Activated naive CD8-positive, alpha-beta T cell treated with anti-CD3 and anti-CD28 coated beads, Interleukin-2, amount 10 ng/mL, durations not matched to agents 7 days and 5 days (primary cell): ENCODE measurements around the gene GM2A. TPM values are rescaled to one million over a fixed set of nuclear protein-coding genes. Genes with fewer than 3 reads are reported as not detected.
"Not testable (repeated sequence)": the region's sequence is repeated elsewhere in the genome, so short reads cannot be mapped to it uniquely, and the experiment has no call there.

ENCODE experiments used
- ATAC-seq: fragments of 150-1000 bp; cut with Tn5 transposase; one replicate; pipeline ENCODE4 v1.10.0; 2021; ENCODE audit warnings: low read depth, moderate library complexity
- POLR2A ChIA-PET: fragments of 350-600 bp; sonication (Branson Sonifier 250); formaldehyde crosslinking; loops from one replicate; lab custom pipeline; 2021; ENCODE audit warnings: antibody characterized with exemption; lab: Charles Lee
- DNase-seq: peaks from one replicate; pipeline ENCODE4 v3.0.0; 2021
- H3K27ac Mint-ChIP-seq: one replicate; pipeline ENCODE4 v1.8.0; 2022; ENCODE audit warnings: mild to moderate bottlenecking, mixed read lengths
- H3K27me3 Mint-ChIP-seq: one replicate; pipeline ENCODE4 v1.8.0; 2022; ENCODE audit warnings: mild to moderate bottlenecking, moderate library complexity, mixed read lengths
- H3K36me3 Mint-ChIP-seq: one replicate; pipeline ENCODE4 v1.8.0; 2021; ENCODE audit warnings: mild to moderate bottlenecking, mixed read lengths
- H3K4me1 Mint-ChIP-seq: one replicate; pipeline ENCODE4 v1.8.0; 2021; ENCODE audit warnings: mixed read lengths
- H3K4me3 Mint-ChIP-seq: one replicate; pipeline ENCODE4 v1.8.0; 2022; ENCODE audit warnings: mild to moderate bottlenecking, moderate library complexity, mixed read lengths
- H3K9me3 Mint-ChIP-seq: one replicate; pipeline ENCODE4 v1.8.0; 2021; ENCODE audit warnings: mixed read lengths
- total RNA-seq, 2 experiments: library from RNA; stranded (reverse); gene quantifications; one replicate each; pipeline ENCODE4 v1.2.3, GENCODE V29; 2021

The GM2A gene
- total RNA-seq, 2 experiments from 2014 or later: 19.3 to 20.6 TPM

GRCh38 chr5:151233616-151234085, 19.3 kb upstream of the GM2A start:
- H3K4me3 Mint-ChIP-seq: no peak overlapping the region
- no peak overlapping the region for H3K27ac Mint-ChIP-seq

GRCh38 chr5:151234476-151235238, 18.3 kb upstream of the GM2A start:
- Mint-ChIP-seq H3K36me3 (peaks cover 2% of the 10 kb centered on the region), H3K4me1 (peaks cover 35% of the 10 kb centered on the region), H3K27ac (peak overlapping the region; percentile 37), H3K27me3 (no peaks in the 10 kb centered on the region), H3K4me3 (peak overlapping the region; percentile 46), H3K9me3 (no peaks in the 10 kb centered on the region)
- POLR2A ChIA-PET: interaction anchor here (0.6 to 5.9 kb wide), 5 partner anchors 10 to 451 kb away, joined by 3 to 46 read pairs (median 4); partner anchors contain the start of genes CCDC69 and GM2A
- DNase-seq: no peak
- peak; percentile 75 for ATAC-seq

More at GRCh38 chr5:151233616-151234085, 19.3 kb upstream of the GM2A start:
- DNase-seq (no peak), ATAC-seq (no peak)
- no peaks in the 10 kb centered on the region for H3K9me3 Mint-ChIP-seq
- no peaks in the 10 kb centered on the region for H3K27me3 Mint-ChIP-seq
- POLR2A ChIA-PET: interaction anchor here (0.6 to 5.9 kb wide), 4 partner anchors 9 to 450 kb away, joined by 3 to 46 read pairs (median 20); partner anchors contain the start of gene CCDC69
- H3K4me1 Mint-ChIP-seq: peaks cover 28% of the 10 kb centered on the region
- peaks cover 2% of the 10 kb centered on the region for H3K36me3 Mint-ChIP-seq

- H3K9me3 Mint-ChIP-seq, H3K4me3 Mint-ChIP-seq, ATAC-seq, DNase-seq, H3K36me3 Mint-ChIP-seq, H3K27me3 Mint-ChIP-seq: not testable (repeated sequence)
- peaks cover 36% of the 10 kb centered on the region for H3K4me1 Mint-ChIP-seq
- POLR2A ChIA-PET: interaction anchor here (0.6 to 5.9 kb wide), 4 partner anchors 11 to 452 kb away, joined by 3 to 46 read pairs (median 20); partner anchors contain the start of genes CCDC69 and GM2A
- peak overlapping the region; percentile 37 for H3K27ac Mint-ChIP-seq
Measured at GRCh38 chr5:151235239-151235571, 17.8 kb upstream of the GM2A start.

GRCh38 chr5:151236888-151237287, 16.1 kb upstream of the GM2A start:
- DNase-seq (no peak), ATAC-seq (no peak)
- H3K4me3 Mint-ChIP-seq: no peak overlapping the region
- H3K9me3 Mint-ChIP-seq: no peaks in the 10 kb centered on the region
- peaks cover 36% of the 10 kb centered on the region for H3K4me1 Mint-ChIP-seq
- no peaks in the 10 kb centered on the region for H3K27me3 Mint-ChIP-seq
- POLR2A ChIA-PET: interaction anchor here (1.0 to 5.9 kb wide), 4 partner anchors 13 to 95 kb away, joined by 3 to 46 read pairs (median 26); partner anchors contain the start of gene CCDC69
- H3K36me3 Mint-ChIP-seq: peaks cover 2% of the 10 kb centered on the region
- no peak overlapping the region for H3K27ac Mint-ChIP-seq

GRCh38 chr5:151237685-151238084, 15.3 kb upstream of the GM2A start:
- no peak overlapping the region for H3K4me3 Mint-ChIP-seq
- H3K27me3 Mint-ChIP-seq: no peaks in the 10 kb centered on the region
- no peaks in the 10 kb centered on the region for H3K9me3 Mint-ChIP-seq
- ATAC-seq (no peak), DNase-seq (no peak)
- no peak overlapping the region for H3K27ac Mint-ChIP-seq
- POLR2A ChIA-PET: interaction anchor here (1.0 to 5.9 kb wide), 3 partner anchors 14 to 96 kb away, joined by 3 to 36 read pairs (median 16); partner anchors contain the start of gene CCDC69
- peaks cover 36% of the 10 kb centered on the region for H3K4me1 Mint-ChIP-seq
- H3K36me3 Mint-ChIP-seq: peaks cover 2% of the 10 kb centered on the region

- POLR2A ChIA-PET: interaction anchor here (2.1 to 5.9 kb wide), 2 partner anchors 15 to 25 kb away, joined by 16 to 36 read pairs; partner anchors contain the start of gene CCDC69
- Mint-ChIP-seq H3K36me3 (peaks cover 2% of the 10 kb centered on the region), H3K27me3 (no peaks in the 10 kb centered on the region), H3K4me1 (peaks cover 30% of the 10 kb centered on the region), H3K27ac (peak overlapping the region; percentile 76), H3K4me3 (peak overlapping the region; percentile 68), H3K9me3 (no peaks in the 10 kb centered on the region)
- no peak for DNase-seq
- ATAC-seq: peak; percentile 61
Measured at GRCh38 chr5:151238303-151238741, 14.7 kb upstream of the GM2A start.

GRCh38 chr5:151239237-151239861, 13.6 kb upstream of the GM2A start:
- DNase-seq: peak; percentile 75
- H3K4me3 Mint-ChIP-seq: peak overlapping the region; percentile 68
- peak overlapping the region; percentile 76 for H3K27ac Mint-ChIP-seq
- no peaks in the 10 kb centered on the region for H3K9me3 Mint-ChIP-seq
- POLR2A ChIA-PET: interaction anchor here (0.6 to 5.9 kb wide), 3 partner anchors 16 to 114 kb away, joined by 3 to 36 read pairs (median 16); partner anchors contain the start of gene CCDC69
- peaks cover 32% of the 10 kb centered on the region for H3K4me1 Mint-ChIP-seq
- H3K36me3 Mint-ChIP-seq: peaks cover 2% of the 10 kb centered on the region
- ATAC-seq: peak; percentile 66
- no peaks in the 10 kb centered on the region for H3K27me3 Mint-ChIP-seq

- DNase-seq, H3K27me3 Mint-ChIP-seq, H3K27ac Mint-ChIP-seq, H3K36me3 Mint-ChIP-seq, H3K4me3 Mint-ChIP-seq, H3K9me3 Mint-ChIP-seq, ATAC-seq: not testable (repeated sequence)
- POLR2A ChIA-PET: interaction anchor here (1.2 kb wide), 1 partner anchor 26 kb away, joined by 4 read pairs; no protein-coding TSS in a partner anchor
- peaks cover 30% of the 10 kb centered on the region for H3K4me1 Mint-ChIP-seq
Measured at GRCh38 chr5:151240268-151240835, 12.6 kb upstream of the GM2A start.

GRCh38 chr5:151240924-151241635, 11.9 kb upstream of the GM2A start:
- peaks cover 2% of the 10 kb centered on the region for H3K36me3 Mint-ChIP-seq
- H3K4me3 Mint-ChIP-seq: no peak overlapping the region
- POLR2A ChIA-PET: interaction anchor here (1.0 to 1.9 kb wide), 3 partner anchors 18 to 27 kb away, joined by 3 to 7 read pairs (median 4); partner anchors contain the start of gene CCDC69
- H3K27me3 Mint-ChIP-seq: no peaks in the 10 kb centered on the region
- no peaks in the 10 kb centered on the region for H3K9me3 Mint-ChIP-seq
- no peak for DNase-seq
- H3K27ac Mint-ChIP-seq: no peak overlapping the region
- H3K4me1 Mint-ChIP-seq: peaks cover 31% of the 10 kb centered on the region
- no peak for ATAC-seq

- no peak overlapping the region for H3K4me3 Mint-ChIP-seq
- H3K4me1 Mint-ChIP-seq: peaks cover 28% of the 10 kb centered on the region
- POLR2A ChIA-PET: no interaction called here
- H3K27ac Mint-ChIP-seq: no peak overlapping the region
- no peak for ATAC-seq
- H3K9me3 Mint-ChIP-seq: no peaks in the 10 kb centered on the region
- no peaks in the 10 kb centered on the region for H3K27me3 Mint-ChIP-seq
- no peaks in the 10 kb centered on the region for H3K36me3 Mint-ChIP-seq
- DNase-seq: no peak
Measured at GRCh38 chr5:151243127-151243526, 9.9 kb upstream of the GM2A start.

- H3K27ac Mint-ChIP-seq: no peak overlapping the region
- peaks cover 26% of the 10 kb centered on the region for H3K4me1 Mint-ChIP-seq
- no peaks in the 10 kb centered on the region for H3K36me3 Mint-ChIP-seq
- ATAC-seq (no peak), DNase-seq (no peak)
- no peaks in the 10 kb centered on the region for H3K9me3 Mint-ChIP-seq
- POLR2A ChIA-PET: no interaction called here
- no peak overlapping the region for H3K4me3 Mint-ChIP-seq
- no peaks in the 10 kb centered on the region for H3K27me3 Mint-ChIP-seq
Measured at GRCh38 chr5:151243564-151243963, 9.4 kb upstream of the GM2A start.

GRCh38 chr5:151244206-151244605, 8.8 kb upstream of the GM2A start:
- Mint-ChIP-seq H3K27me3 (no peaks in the 10 kb centered on the region), H3K4me1 (peaks cover 21% of the 10 kb centered on the region), H3K27ac (no peak overlapping the region), H3K9me3 (no peaks in the 10 kb centered on the region), H3K36me3 (no peaks in the 10 kb centered on the region), H3K4me3 (no peak overlapping the region)
- no peak for DNase-seq
- ATAC-seq: no peak
- POLR2A ChIA-PET: no interaction called here
